HG02852 (cell line): ENCODE data around the gene WSB2.

Experiments used
- ATAC-seq: cut with Tn5 transposase; IDR thresholded peaks from one replicate; pipeline ENCODE4 v1.9.1; 2021; ENCODE audit warnings: mild to moderate bottlenecking, moderate library complexity; ENCODE audit not compliant: unreplicated experiment

The WSB2 gene

GRCh38 chr12:118061873-118062843 is 1.2 kb upstream of the WSB2 start:
- no peak for ATAC-seq

- ATAC-seq = peak; percentile 42
These were observed 523 bp downstream of the WSB2 start for GRCh38 chr12:118060301-118061010.

GRCh38 chr12:118059341-118060191 is 1.4 kb downstream of the WSB2 start:
- ATAC-seq = no peak

- ATAC-seq = no peak
These were observed 2.1 kb downstream of the WSB2 start for GRCh38 chr12:118058881-118059280.

- ATAC-seq = no peak
These were observed 2.8 kb downstream of the WSB2 start for GRCh38 chr12:118058227-118058626.

GRCh38 chr12:118055865-118056773 is 4.9 kb downstream of the WSB2 start:
- no peak for ATAC-seq

- no peak for ATAC-seq
These were observed 5.8 kb downstream of the WSB2 start for GRCh38 chr12:118055144-118055557.

- ATAC-seq = no peak
These were observed 7.7 kb downstream of the WSB2 start for GRCh38 chr12:118053071-118053985.

GRCh38 chr12:118052324-118053070 is 8.5 kb downstream of the WSB2 start:
- ATAC-seq = no peak

GRCh38 chr12:118050972-118051910 is 9.7 kb downstream of the WSB2 start:
- no peak for ATAC-seq

GRCh38 chr12:118046430-118046829 is 14.5 kb downstream of the WSB2 start:
- ATAC-seq = no peak

GRCh38 chr12:118044577-118044976 is 16.4 kb downstream of the WSB2 start:
- no peak for ATAC-seq

GRCh38 chr12:118044075-118044474 is 16.9 kb downstream of the WSB2 start:
- ATAC-seq = no peak

GRCh38 chr12:118042091-118042490 is 18.9 kb downstream of the WSB2 start:
- ATAC-seq = no peak

- no peak for ATAC-seq
These were observed 22.8 kb downstream of the WSB2 start for GRCh38 chr12:118038137-118038536.

GRCh38 chr12:118036672-118037411 is 24.1 kb downstream of the WSB2 start:
- ATAC-seq = no peak
